IPS DF 6.9 (cell line): ENCODE data around the gene ZNF593.

Experiments
- DNase-seq: peaks from one replicate; pipeline ENCODE4 v3.0.0-alpha.2; 2013; ENCODE audit warnings: low read depth, low spot score
- H3K27ac ChIP-seq: one replicate; pipeline ENCODE4 v1.5.1; 2013; ENCODE audit warnings: low read length, control low read depth
- H3K27me3 ChIP-seq: 2 replicates; pipeline ENCODE4 v1.6.1; 2013; ENCODE audit warnings: mild to moderate bottlenecking, low read length; ENCODE audit not compliant: control insufficient read depth, insufficient read depth
- H3K36me3 ChIP-seq: 2 replicates; pipeline ENCODE4 v1.6.1; 2013; ENCODE audit warnings: low read length; ENCODE audit not compliant: control insufficient read depth, insufficient read depth
- H3K4me1 ChIP-seq: 2 replicates; pipeline ENCODE4 v1.6.1; 2013; ENCODE audit warnings: low read length; ENCODE audit not compliant: control insufficient read depth, insufficient read depth
- H3K4me3 ChIP-seq: 2 replicates; pipeline ENCODE4 v1.5.1; 2013; ENCODE audit warnings: mild to moderate bottlenecking, low read length
- H3K9me3 ChIP-seq: 2 replicates; pipeline ENCODE4 v1.6.1; 2013; ENCODE audit warnings: low read length, inconsistent platforms; ENCODE audit not compliant: control insufficient read depth, insufficient read depth
- WGBS: extraction: QIAGEN DNeasy Blood & Tissue Kit; methylation state at CpG from one replicate; pipeline ENCODE4 v1.1.7; 2013; ENCODE audit warnings: mixed read lengths, missing lambda C conversion rate; ENCODE audit not compliant: insufficient read length, insufficient coverage; 5-methylcytosine and 5-hydroxymethylcytosine counted together

The ZNF593 gene

DNA sequence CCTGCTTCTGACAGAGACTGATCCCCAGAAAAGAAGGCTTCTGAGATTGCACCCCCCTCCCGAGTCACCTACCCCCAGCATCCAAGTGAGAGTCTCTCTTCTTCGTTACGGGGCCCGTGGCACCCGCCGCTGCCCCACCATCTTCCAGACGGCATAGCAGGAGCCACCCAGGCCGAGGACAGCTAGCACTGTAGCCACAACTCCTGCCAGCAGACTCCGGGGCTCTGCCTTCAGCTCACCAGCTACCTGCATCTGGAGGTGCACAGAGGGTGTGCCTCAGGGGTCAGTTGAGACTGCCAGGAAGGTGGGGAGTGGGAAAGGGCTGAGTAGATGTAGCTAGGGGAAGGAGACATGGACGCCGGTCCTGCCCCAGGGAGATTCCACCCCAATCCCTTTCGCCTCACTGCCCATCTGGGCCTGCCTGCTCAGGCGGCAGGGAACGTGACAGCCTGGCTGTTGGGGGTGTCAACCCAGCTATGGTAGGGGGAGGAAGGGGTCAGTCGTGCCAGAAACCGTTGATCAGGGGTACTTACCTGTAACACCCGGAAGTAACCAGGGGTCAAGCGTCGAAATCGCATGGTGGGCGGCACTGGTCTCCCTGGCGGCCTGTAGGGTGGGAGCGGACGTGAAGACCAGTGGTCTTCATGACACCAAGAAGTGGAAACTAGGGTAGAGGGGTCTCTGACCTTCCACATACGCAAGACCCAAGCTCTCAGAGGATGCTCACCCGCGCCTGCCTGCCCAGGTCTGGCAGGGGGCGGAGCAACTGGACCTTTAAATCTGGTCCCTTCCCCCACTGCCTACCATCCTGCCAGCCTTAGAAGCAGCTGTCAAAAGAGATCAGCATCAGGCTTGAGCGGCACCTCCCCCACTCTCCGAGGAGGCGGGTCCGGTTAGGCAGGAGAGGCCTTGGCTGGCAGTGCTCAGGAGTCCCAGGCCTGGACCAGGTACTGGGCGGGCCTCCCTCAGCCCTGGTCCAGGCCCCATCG is 1.7 kb downstream of the ZNF593 start, which contains the start of gene ZNF593OS:
Gene ZNF593OS (minus strand): TSS at position 749 of the 989 bp plus-strand sequence. CDS start 171 bp downstream, at position 578.
- DNase-seq, result no peak
- Histone ChIP-seq H3K4me1 (peaks cover 5% of the 10 kb centered on the region), H3K9me3 (no peaks in the 10 kb centered on the region), H3K36me3 (no peaks in the 10 kb centered on the region), H3K4me3 (no peak within 1 kb of the TSS), H3K27ac (no peak within 1 kb of the TSS), H3K27me3 (no peaks in the 10 kb centered on the region)
- no CpG with 5 or more reads among the region's 34 CpGs for WGBS

DNA sequence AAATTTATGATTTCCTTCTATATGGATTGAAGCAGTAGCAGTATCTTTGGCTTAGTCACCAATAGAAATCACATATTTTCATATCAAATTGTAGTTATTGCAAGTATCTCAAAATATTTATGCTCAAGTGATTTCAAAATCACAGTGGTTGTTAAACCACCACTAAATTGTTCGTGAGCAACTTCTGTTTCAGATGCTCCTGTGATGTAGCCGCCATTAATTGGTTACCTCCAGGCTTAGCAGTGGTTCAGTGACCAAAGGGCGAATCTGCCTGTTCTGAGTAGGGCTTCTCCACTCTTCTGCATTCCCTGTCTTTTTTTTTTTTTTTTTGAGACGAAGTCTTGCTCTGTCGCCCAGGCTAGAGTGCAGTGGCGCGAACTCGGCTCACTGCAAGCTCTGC is 5.6 kb downstream of the ZNF593 start:
- WGBS, result no CpG with 5 or more reads among the region's 8 CpGs
- no peak overlapping the region for H3K27ac ChIP-seq

DNA sequence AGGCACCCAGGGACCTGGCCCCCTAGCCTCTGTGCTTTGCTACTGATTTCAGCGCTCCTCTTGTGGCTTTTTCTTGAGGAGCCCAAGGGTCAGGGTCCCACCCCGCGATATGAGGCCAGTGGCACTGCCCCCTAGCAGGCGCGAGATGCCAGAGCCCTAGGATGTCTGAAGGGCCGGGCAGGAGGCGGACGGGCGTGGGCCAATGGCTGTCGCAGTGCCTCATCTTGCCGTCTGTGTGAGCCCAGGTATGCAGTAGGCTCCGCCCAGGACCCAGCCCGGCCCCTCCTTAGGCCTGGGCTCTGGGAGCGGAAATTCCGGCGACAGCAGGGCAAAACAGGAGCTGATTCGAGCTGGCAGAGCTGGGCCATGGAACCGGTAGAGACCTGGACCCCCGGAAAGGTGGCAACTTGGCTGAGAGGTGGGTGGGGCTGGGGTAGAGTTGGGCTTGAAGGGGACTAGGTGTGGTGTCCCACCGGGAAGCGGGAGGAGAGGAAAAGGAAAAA is 7.5 kb downstream of the ZNF593 start, which contains the start of gene CNKSR1:
Gene CNKSR1 (plus strand): TSS at position 310 of the 503 bp plus-strand sequence. CDS start 57 bp downstream, at position 367.
- no CpG with 5 or more reads among the region's 21 CpGs for WGBS
- DNase-seq, result peak; percentile 87
- Histone ChIP-seq H3K4me1 (no peaks in the 10 kb centered on the region), H3K27ac (no peak within 1 kb of the TSS), H3K27me3 (no peaks in the 10 kb centered on the region), H3K36me3 (no peaks in the 10 kb centered on the region), H3K4me3 (peak within 1 kb of the TSS; percentile 38; the same call in 1 of the 2 replicates), H3K9me3 (no peaks in the 10 kb centered on the region)

More for the DNA sequence above, 5.6 kb downstream of the ZNF593 start:
- no peaks in the 10 kb centered on the region for H3K27me3 ChIP-seq
- no peak overlapping the region for H3K4me3 ChIP-seq
- DNase-seq, result no peak
- H3K9me3 ChIP-seq, result no peaks in the 10 kb centered on the region
- no peaks in the 10 kb centered on the region for H3K36me3 ChIP-seq
- H3K4me1 ChIP-seq, result peaks cover 3% of the 10 kb centered on the region; the same call in 1 of the 2 replicates

DNA sequence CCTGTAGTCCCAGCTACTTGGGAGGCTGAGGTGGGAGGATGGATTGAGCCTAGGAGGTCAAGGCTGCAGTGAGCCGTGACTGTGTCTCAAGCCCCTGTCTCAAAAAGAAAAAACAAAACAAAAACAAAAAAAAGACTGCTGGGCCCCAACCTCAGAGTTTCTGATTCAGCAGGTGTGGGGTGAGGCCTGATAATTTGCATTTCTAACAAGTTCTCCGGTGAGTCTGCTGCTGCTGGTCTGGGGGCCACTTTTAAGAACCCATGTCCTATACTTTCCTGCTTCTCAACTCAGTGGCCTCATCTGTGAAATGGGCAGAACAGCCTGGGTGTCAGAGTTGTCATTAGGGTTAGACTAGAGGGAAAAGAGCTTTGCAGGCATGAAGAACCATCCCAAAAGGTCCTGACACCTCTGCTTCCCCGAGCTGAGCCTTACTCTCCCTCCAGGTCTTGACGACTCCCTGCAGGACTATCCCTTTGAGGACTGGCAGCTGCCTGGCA is 10.3 kb downstream of the ZNF593 start:
- DNase-seq, result no peak
- no peaks in the 10 kb centered on the region for H3K9me3 ChIP-seq
- no peaks in the 10 kb centered on the region for H3K27me3 ChIP-seq
- H3K27ac ChIP-seq, result no peak overlapping the region
- no CpG with 5 or more reads among the region's 4 CpGs for WGBS
- no peaks in the 10 kb centered on the region for H3K4me1 ChIP-seq
- no peaks in the 10 kb centered on the region for H3K36me3 ChIP-seq
- no peak overlapping the region for H3K4me3 ChIP-seq

DNA sequence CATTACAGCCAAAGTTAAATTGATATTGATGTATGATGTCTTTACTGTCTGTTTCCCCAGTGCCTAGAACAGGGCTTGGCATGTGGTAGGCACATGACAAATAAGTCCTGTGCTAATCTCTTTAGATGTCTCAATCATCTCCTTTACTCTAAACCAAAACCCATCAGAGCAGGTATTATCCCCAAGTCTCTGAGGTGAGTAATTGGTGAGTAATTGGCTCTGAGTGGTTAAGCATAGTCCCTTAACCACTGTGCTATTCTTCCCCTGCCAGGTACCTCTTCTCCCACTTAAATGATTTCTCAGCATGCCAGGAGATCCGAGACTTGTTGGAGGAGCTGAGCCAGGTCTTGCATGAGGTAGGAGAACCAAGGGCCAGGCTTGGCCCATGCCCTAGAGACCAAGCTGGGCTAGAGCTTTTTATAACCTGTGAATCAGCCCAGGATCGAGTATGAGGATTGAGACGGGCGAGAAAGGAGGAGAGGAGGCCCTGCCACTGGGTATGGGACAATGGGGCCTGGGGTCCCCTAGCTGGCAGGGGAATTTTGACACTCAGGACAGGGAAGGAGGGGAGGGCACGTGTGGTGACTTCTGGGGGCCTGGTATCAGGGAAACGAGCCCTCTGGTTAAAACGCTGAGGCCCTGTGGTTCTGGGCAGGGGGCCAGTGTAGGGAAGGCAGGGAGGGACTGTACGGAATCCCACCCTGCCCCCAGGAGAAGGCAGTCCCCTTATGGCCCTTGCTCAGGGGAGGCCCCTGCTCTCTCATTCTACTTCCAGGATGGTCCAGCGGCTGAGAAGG is 12.1 kb downstream of the ZNF593 start:
- Histone ChIP-seq H3K36me3 (no peaks in the 10 kb centered on the region), H3K4me1 (no peaks in the 10 kb centered on the region), H3K27ac (no peak overlapping the region), H3K4me3 (no peak overlapping the region), H3K27me3 (no peaks in the 10 kb centered on the region), H3K9me3 (no peaks in the 10 kb centered on the region)
- WGBS, result no CpG with 5 or more reads among the region's 9 CpGs
- no peak for DNase-seq

DNA sequence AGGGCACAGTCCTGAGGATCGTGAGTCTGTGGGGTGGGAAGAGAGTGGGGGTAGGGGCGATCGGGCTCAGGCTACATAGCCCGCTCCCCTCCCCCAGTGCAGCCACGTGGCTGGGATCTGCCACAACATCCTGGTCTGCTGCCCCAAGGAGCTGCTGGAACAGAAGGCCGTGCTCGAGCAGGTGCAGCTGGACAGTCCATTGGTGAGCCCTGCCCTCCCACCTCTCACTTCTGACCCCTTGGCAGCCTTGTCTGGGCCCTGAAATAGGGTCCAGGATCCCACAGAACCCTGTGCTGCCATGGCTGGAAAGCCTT is 12.6 kb downstream of the ZNF593 start:
- no peaks in the 10 kb centered on the region for H3K9me3 ChIP-seq
- WGBS, result no CpG with 5 or more reads among the region's 7 CpGs
- H3K27ac ChIP-seq, result no peak overlapping the region
- H3K36me3 ChIP-seq, result no peaks in the 10 kb centered on the region
- no peaks in the 10 kb centered on the region for H3K4me1 ChIP-seq
- DNase-seq, result no peak
- H3K4me3 ChIP-seq, result no peak overlapping the region
- H3K27me3 ChIP-seq, result no peaks in the 10 kb centered on the region

DNA sequence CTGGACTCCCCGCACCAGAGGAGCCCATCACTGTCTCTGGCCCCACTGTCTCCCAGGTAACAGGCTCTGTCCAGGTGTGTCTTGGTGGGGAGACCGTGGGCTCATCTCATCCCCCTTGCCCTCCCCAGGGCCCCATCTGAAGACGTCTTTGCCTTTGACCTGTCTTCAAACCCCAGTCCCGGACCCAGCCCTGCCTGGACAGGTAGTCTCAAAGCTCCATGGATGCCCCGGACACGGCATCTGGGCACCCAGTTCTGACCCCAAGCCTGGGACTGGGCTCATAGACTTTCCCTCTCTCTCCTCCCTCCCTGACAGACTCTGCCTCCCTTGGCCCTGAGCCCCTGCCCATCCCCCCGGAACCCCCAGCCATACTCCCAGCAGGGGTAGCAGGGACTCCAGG is 14.4 kb downstream of the ZNF593 start:
- no peak overlapping the region for H3K4me3 ChIP-seq
- DNase-seq, result no peak

DNA sequence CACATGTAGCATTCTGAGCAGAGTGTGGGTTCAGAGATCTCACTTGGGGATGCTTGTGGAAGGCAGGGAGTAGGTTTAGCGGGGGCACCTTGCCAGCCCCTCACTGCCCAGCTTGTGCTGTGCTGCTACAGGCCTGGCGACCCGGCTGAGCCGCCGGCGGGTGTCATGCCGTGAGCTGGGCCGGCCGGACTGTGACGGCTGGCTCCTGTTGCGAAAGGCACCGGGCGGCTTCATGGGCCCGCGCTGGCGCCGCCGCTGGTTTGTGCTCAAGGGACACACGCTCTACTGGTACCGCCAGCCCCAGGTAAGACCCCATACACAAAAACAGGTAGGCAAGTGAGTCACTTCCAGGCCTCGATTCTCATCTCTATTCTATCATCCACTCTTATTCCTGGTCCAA is 15.2 kb downstream of the ZNF593 start:
- Histone ChIP-seq H3K4me1 (no peaks in the 10 kb centered on the region), H3K4me3 (no peak overlapping the region), H3K27ac (no peak overlapping the region), H3K27me3 (no peaks in the 10 kb centered on the region), H3K9me3 (no peaks in the 10 kb centered on the region), H3K36me3 (no peaks in the 10 kb centered on the region; the same call in 1 of the 2 replicates)
- DNase-seq, result no peak
- no CpG with 5 or more reads among the region's 21 CpGs for WGBS

More for the DNA sequence above, 14.4 kb downstream of the ZNF593 start:
- no CpG with 5 or more reads among the region's 7 CpGs for WGBS
- Histone ChIP-seq H3K9me3 (no peaks in the 10 kb centered on the region), H3K27ac (no peak overlapping the region), H3K4me1 (no peaks in the 10 kb centered on the region), H3K36me3 (no peaks in the 10 kb centered on the region), H3K27me3 (no peaks in the 10 kb centered on the region)

DNA sequence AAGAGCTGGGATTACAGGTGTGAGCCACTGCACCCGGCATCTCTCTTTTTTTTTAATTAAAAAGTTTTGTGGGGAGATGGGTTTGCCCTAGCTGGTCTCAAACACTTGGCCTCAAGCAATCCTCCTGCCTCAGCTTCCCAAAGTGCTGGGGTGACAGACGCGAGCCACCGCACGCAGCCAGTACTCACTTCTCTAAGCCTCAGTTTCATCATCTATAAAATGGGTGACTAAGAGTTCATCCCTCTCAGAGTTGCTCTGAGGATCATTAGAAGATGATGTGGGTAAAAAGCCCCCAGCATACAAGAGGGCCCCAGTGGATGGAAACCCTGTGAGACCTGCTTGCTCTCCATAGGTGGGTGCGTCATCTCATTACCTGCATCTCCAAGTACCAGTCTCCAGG is 18.2 kb downstream of the ZNF593 start:
- no peak overlapping the region for H3K4me3 ChIP-seq
- no peak for DNase-seq
- no CpG with 5 or more reads among the region's 6 CpGs for WGBS
- no peak overlapping the region for H3K27ac ChIP-seq
- no peaks in the 10 kb centered on the region for H3K9me3 ChIP-seq
- H3K4me1 ChIP-seq, result peaks cover 2% of the 10 kb centered on the region; the same call in 1 of the 2 replicates
- H3K27me3 ChIP-seq, result no peaks in the 10 kb centered on the region
- no peaks in the 10 kb centered on the region; the same call in 1 of the 2 replicates for H3K36me3 ChIP-seq

DNA sequence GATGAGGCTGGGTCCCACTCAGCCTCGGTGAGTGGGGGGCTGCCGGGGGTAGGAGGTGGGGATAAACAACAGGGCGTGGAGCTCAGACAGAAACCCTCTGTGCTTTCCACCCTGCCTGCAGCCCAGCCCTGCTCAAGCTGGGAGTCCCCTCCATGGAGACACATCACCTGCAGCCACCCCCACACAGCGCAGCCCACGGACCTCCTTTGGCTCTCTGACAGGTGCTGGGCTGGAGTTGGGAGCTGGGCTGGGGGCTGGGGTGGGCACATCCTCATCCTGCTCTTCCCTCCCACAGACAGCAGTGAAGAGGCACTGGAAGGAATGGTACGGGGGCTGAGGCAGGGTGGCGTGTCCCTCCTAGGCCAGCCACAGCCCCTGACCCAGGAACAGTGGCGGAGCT is 18.8 kb downstream of the ZNF593 start:
- peaks cover 2% of the 10 kb centered on the region; the same call in 1 of the 2 replicates for H3K4me1 ChIP-seq
- H3K27me3 ChIP-seq, result no peaks in the 10 kb centered on the region
- no peak overlapping the region for H3K27ac ChIP-seq
- no peaks in the 10 kb centered on the region for H3K9me3 ChIP-seq
- no peak for DNase-seq
- no peak overlapping the region for H3K4me3 ChIP-seq
- H3K36me3 ChIP-seq, result no peaks in the 10 kb centered on the region; the same call in 1 of the 2 replicates
- no CpG with 5 or more reads among the region's 8 CpGs for WGBS
